B cell (primary cell): ENCODE data around the gene HSPBAP1.

Experiments
- EZH2 ChIP-seq: IDR thresholded peaks from 2 replicates; pipeline ENCODE4 v1.6.1; 2012; ENCODE audit warnings: borderline replicate concordance, low read depth, mild to moderate bottlenecking, moderate library complexity, low read length; ENCODE audit not compliant: insufficient read depth, poor library complexity, severe bottlenecking
- TF ChIP-seq, protein P1 (sequence below): fragments of 200-600 bp; IDR thresholded peaks from one replicate; pipeline ENCODE4 v1.8.0; 2022; ENCODE audit warnings: antibody characterized with exemption, mild to moderate bottlenecking

DNA sequence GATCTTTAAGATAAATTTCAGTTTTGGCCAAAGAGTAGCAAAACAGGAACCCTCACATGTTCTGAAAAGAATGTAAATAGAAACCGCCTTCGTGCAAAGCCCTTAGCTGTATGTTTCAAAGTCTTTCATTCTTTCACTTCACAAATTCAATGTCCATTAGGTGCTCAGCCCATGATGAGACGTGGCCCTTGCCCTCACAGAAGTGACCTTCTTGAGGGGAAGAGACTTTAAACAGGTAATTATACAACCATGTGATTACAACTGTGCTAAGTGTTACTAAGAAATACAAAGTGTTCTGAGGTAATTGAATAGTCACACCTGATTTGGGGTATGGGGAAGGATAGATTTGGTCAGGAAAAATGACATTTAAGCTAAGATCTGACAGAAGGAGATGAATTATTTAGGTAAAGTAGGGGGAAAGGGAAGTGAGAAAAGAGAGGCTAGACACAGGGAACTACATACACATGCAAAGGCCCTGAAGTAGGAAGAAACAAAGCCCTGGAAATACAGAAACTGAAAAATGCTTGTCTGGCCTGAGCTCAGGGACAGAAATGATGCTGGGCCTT lies 19.6 kb downstream of the HSPBAP1 start:
- TF ChIP-seq, protein P1, sequence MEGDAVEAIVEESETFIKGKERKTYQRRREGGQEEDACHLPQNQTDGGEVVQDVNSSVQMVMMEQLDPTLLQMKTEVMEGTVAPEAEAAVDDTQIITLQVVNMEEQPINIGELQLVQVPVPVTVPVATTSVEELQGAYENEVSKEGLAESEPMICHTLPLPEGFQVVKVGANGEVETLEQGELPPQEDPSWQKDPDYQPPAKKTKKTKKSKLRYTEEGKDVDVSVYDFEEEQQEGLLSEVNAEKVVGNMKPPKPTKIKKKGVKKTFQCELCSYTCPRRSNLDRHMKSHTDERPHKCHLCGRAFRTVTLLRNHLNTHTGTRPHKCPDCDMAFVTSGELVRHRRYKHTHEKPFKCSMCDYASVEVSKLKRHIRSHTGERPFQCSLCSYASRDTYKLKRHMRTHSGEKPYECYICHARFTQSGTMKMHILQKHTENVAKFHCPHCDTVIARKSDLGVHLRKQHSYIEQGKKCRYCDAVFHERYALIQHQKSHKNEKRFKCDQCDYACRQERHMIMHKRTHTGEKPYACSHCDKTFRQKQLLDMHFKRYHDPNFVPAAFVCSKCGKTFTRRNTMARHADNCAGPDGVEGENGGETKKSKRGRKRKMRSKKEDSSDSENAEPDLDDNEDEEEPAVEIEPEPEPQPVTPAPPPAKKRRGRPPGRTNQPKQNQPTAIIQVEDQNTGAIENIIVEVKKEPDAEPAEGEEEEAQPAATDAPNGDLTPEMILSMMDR, result no peak
- no peak for TF ChIP-seq EZH2
